CD4-positive, alpha-beta T cell (primary cell): ENCODE measurements around the gene FCER2. TPM values are rescaled to one million over a fixed set of nuclear protein-coding genes. Genes with fewer than 3 reads are reported as not detected.

ENCODE experiments used
- ATAC-seq: fragments of 200-7000 bp; cut with Tn5 transposase; one replicate; pipeline ENCODE4 v1.10.0; 2022; ENCODE audit warnings: mild to moderate bottlenecking; ENCODE audit not compliant: poor library complexity
- CTCF ChIA-PET: fragments of 350-600 bp; sonication (Branson Sonifier 250); formaldehyde crosslinking; loops from one replicate; lab custom pipeline; 2021; ENCODE audit warnings: antibody characterized with exemption, inconsistent platforms; lab: Charles Lee
- POLR2A ChIA-PET: fragments of 350-600 bp; sonication (Branson Sonifier 250); formaldehyde crosslinking; loops from one replicate; lab custom pipeline; 2021; ENCODE audit warnings: antibody characterized with exemption, inconsistent platforms; lab: Charles Lee
- DNase-seq, 14 experiments: peaks; one replicate each; pipeline ENCODE4 v3.0.0-alpha.2; 2013 to 2020; ENCODE audit warnings: mixed read lengths in 2 of 14
- H3K27ac ChIP-seq, 2 donors: one replicate each; pipeline versions ENCODE4 v1.5.1 to v1.7.0; 2013; ENCODE audit warnings: low read length in 2 of 2, low read depth in 1 of 2, mild to moderate bottlenecking in 1 of 2
- H3K27me3 ChIP-seq, 2 experiments: 1 replicate in 1 of 2; 2 replicates in 1 of 2; pipeline versions ENCODE4 v1.6.1 to v1.7.0; 2013; ENCODE audit warnings: low read length in 2 of 2, control low read depth in 1 of 2, mild to moderate bottlenecking in 1 of 2, moderate library complexity in 1 of 2; ENCODE audit not compliant: insufficient read depth in 2 of 2, control insufficient read depth in 1 of 2
- H3K36me3 ChIP-seq: one replicate; pipeline ENCODE4 v1.6.1; 2013; ENCODE audit warnings: low read length, control low read depth; ENCODE audit not compliant: insufficient read depth
- H3K4me1 ChIP-seq: one replicate; pipeline ENCODE4 v1.6.1; 2013; ENCODE audit warnings: low read length, control low read depth; ENCODE audit not compliant: insufficient read depth
- H3K4me3 ChIP-seq: one replicate; pipeline ENCODE4 v1.5.1; 2013; ENCODE audit warnings: mild to moderate bottlenecking, low read length, moderate library complexity
- H3K9me3 ChIP-seq, 2 experiments: 1 replicate in 1 of 2; 2 replicates in 1 of 2; pipeline versions ENCODE4 v1.6.1 to v1.7.0; 2013; ENCODE audit warnings: low read length in 2 of 2, mild to moderate bottlenecking in 2 of 2, control low read depth in 1 of 2, moderate library complexity in 1 of 2; ENCODE audit not compliant: control insufficient read depth in 1 of 2, insufficient read depth in 1 of 2
- H3K27ac Mint-ChIP-seq: one replicate; pipeline ENCODE4 v1.8.0; 2020; ENCODE audit warnings: mixed read lengths
- H3K27me3 Mint-ChIP-seq: one replicate; pipeline ENCODE4 v1.8.0; 2021; ENCODE audit warnings: mixed read lengths
- H3K36me3 Mint-ChIP-seq: one replicate; pipeline ENCODE4 v1.8.0; 2021; ENCODE audit warnings: low read depth, mixed read lengths
- H3K4me1 Mint-ChIP-seq: one replicate; pipeline ENCODE4 v1.8.0; 2021; ENCODE audit warnings: low read depth, mixed read lengths
- H3K4me3 Mint-ChIP-seq: one replicate; pipeline ENCODE4 v1.8.0; 2020; ENCODE audit warnings: mild to moderate bottlenecking, mixed read lengths
- H3K9me3 Mint-ChIP-seq: one replicate; pipeline ENCODE4 v1.8.0; 2020; ENCODE audit warnings: mixed read lengths
- CTCF ChIP-seq: fragments of 200-600 bp; IDR thresholded peaks from one replicate; pipeline ENCODE4 v1.8.0; 2022; ENCODE audit warnings: antibody characterized with exemption, mild to moderate bottlenecking
- intact Hi-C, 2 experiments: fragments of 100-400 bp; cut with DNase I in 1 of 2; cut with micrococcal nuclease in 1 of 2; formaldehyde crosslinking; loops; one replicate each; pipeline versions ENCODE4 v1.15.1 to v1.9.0; 2023 to 2025; cut with DNase I, micrococcal nuclease
- total RNA-seq, 174 experiments: library from RNA in 2 of 174; stranded (reverse) in 2 of 174; gene quantifications; one replicate each; pipeline ENCODE4 v1.2.3 and lab custom pipeline; 2021 to 2026

FCER2 gene
- total RNA-seq, 2 experiments from 2014 or later: not detected

GRCh38 chr19:7658219-7658686 lies 43.7 kb downstream of the FCER2 start:
- H3K27ac ChIP-seq: peak overlapping the region in 1 of 2 donors; percentile 52
- no peaks in the 10 kb centered on the region for H3K36me3 ChIP-seq
- peak; percentile 95 for ATAC-seq
- H3K9me3 Mint-ChIP-seq: no peaks in the 10 kb centered on the region
- H3K4me1 ChIP-seq: peaks cover 20% of the 10 kb centered on the region
- POLR2A ChIA-PET: interaction anchor here (0.8 to 1.2 kb wide), 2 partner anchors 25 to 31 kb away, joined by 3 read pairs; partner anchors contain the start of gene PCP2
- no peaks in the 10 kb centered on the region for H3K27me3 Mint-ChIP-seq
- peak in 6 of 14 experiments; percentile 27 to 76 (median 60) for DNase-seq
- peak overlapping the region; percentile 40 for H3K4me3 ChIP-seq
- H3K9me3 ChIP-seq: no peaks in the 10 kb centered on the region
- H3K4me1 Mint-ChIP-seq: peaks cover 14% of the 10 kb centered on the region
- no peak for TF ChIP-seq CTCF
- no peaks in the 10 kb centered on the region for H3K36me3 Mint-ChIP-seq
- peak overlapping the region; percentile 70 for H3K4me3 Mint-ChIP-seq
- CTCF ChIA-PET: interaction anchor here (1.0 to 1.4 kb wide), 3 partner anchors 22 to 141 kb away, joined by 3 to 9 read pairs (median 3); partner anchors contain the start of gene TRAPPC5
- H3K27ac Mint-ChIP-seq: peak overlapping the region; percentile 72
- intact Hi-C loops: loop anchor here in 1 of 2 experiments (10.0 kb wide), 1 partner anchor 553 kb away; no protein-coding TSS in a partner anchor
- no peaks in the 10 kb centered on the region for H3K27me3 ChIP-seq

- no peaks in the 10 kb centered on the region for H3K9me3 Mint-ChIP-seq
- Histone ChIP-seq H3K27ac (peak overlapping the region in 1 of 2 donors; percentile 30), H3K4me3 (no peak overlapping the region), H3K9me3 (no peaks in the 10 kb centered on the region), H3K36me3 (no peaks in the 10 kb centered on the region), H3K4me1 (peaks cover 28% of the 10 kb centered on the region), H3K27me3 (no peaks in the 10 kb centered on the region)
- H3K27ac Mint-ChIP-seq: peak overlapping the region; percentile 72
- ChIA-PET CTCF (interaction anchor here (1.3 to 3.8 kb wide), 2 partner anchors 23 kb away, joined by 9 to 16 read pairs; partner anchors contain the start of gene TRAPPC5), POLR2A (interaction anchor here (0.7 to 1.2 kb wide), 3 partner anchors 23 to 126 kb away, joined by 3 to 6 read pairs (median 3); partner anchors contain the start of genes PCP2 and TRAPPC5)
- no peak for TF ChIP-seq CTCF
- DNase-seq: peak in 4 of 14 experiments; percentile 19 to 73 (median 44)
- intact Hi-C loops: loop anchor here in 1 of 2 experiments (10.0 kb wide), 1 partner anchor 552 kb away; no protein-coding TSS in a partner anchor
- H3K4me3 Mint-ChIP-seq: no peak overlapping the region
- H3K27me3 Mint-ChIP-seq: no peaks in the 10 kb centered on the region
- H3K36me3 Mint-ChIP-seq: no peaks in the 10 kb centered on the region
- ATAC-seq: no peak
- H3K4me1 Mint-ChIP-seq: peaks cover 21% of the 10 kb centered on the region
These were observed 44.7 kb downstream of the FCER2 start for GRCh38 chr19:7657131-7657751.

GRCh38 chr19:7655581-7655980 lies 46.4 kb downstream of the FCER2 start:
- H3K27ac Mint-ChIP-seq: no peak overlapping the region
- DNase-seq: peak in 2 of 14 experiments; percentile 56 to 67

More at GRCh38 chr19:7655581-7655980, 46.4 kb downstream of the FCER2 start:
- Mint-ChIP-seq H3K9me3 (no peaks in the 10 kb centered on the region), H3K4me1 (peaks cover 25% of the 10 kb centered on the region), H3K4me3 (no peak overlapping the region), H3K27me3 (no peaks in the 10 kb centered on the region), H3K36me3 (no peaks in the 10 kb centered on the region)
- ChIA-PET CTCF (interaction anchor here (1.2 to 3.8 kb wide), 2 partner anchors 25 to 144 kb away, joined by 3 to 16 read pairs; partner anchors contain the start of gene TRAPPC5), POLR2A (no interaction called here)
- H3K4me3 ChIP-seq: no peak overlapping the region
- intact Hi-C loops: loop anchor here in 1 of 2 experiments (10.0 kb wide), 1 partner anchor 551 kb away; no protein-coding TSS in a partner anchor
- ATAC-seq: no peak
- no peaks in the 10 kb centered on the region for H3K27me3 ChIP-seq
- H3K27ac ChIP-seq: no peak overlapping the region
- TF ChIP-seq CTCF: no peak
- peaks cover 33% of the 10 kb centered on the region for H3K4me1 ChIP-seq
- no peaks in the 10 kb centered on the region for H3K9me3 ChIP-seq
- no peaks in the 10 kb centered on the region for H3K36me3 ChIP-seq
